Loucy (cell line): Measurements from ENCODE around the gene ENDOD1.

Experiments
- EZH2phosphoT487 ChIP-seq: fragments of 200-600 bp; IDR thresholded peaks from 2 replicates; pipeline ENCODE4 v1.6.1; 2018; ENCODE audit warnings: antibody characterized with exemption, mild to moderate bottlenecking, moderate library complexity, borderline replicate concordance
- TF ChIP-seq, protein P1 (sequence below): fragments of 200-600 bp; sonication (generic); conservative IDR thresholded peaks from 2 replicates; pipeline ENCODE4 v1.5.1; 2014; ENCODE audit warnings: mild to moderate bottlenecking, antibody characterized with exemption, low read length

DNA sequence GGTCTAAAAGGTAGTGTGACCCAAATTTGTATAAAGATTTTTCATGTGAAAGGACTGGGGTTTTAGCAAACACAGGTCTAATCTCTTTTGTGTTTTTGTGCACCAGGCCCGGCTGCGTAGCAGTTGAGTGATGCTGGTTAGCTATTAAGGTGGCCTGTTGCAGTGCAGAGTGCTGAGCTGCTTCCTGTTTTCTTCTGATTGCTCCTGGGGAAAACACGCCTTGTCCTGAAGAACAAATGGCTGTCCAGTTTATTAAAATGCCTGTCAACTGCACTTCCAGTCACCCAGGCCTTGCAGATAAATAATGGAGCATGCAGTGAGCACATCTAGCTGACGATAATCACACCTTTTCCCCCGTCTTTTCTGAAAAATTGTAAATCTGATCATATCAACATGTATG lies 21.1 kb upstream of the ENDOD1 start:
- TF ChIP-seq, protein P1, sequence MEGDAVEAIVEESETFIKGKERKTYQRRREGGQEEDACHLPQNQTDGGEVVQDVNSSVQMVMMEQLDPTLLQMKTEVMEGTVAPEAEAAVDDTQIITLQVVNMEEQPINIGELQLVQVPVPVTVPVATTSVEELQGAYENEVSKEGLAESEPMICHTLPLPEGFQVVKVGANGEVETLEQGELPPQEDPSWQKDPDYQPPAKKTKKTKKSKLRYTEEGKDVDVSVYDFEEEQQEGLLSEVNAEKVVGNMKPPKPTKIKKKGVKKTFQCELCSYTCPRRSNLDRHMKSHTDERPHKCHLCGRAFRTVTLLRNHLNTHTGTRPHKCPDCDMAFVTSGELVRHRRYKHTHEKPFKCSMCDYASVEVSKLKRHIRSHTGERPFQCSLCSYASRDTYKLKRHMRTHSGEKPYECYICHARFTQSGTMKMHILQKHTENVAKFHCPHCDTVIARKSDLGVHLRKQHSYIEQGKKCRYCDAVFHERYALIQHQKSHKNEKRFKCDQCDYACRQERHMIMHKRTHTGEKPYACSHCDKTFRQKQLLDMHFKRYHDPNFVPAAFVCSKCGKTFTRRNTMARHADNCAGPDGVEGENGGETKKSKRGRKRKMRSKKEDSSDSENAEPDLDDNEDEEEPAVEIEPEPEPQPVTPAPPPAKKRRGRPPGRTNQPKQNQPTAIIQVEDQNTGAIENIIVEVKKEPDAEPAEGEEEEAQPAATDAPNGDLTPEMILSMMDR: no peak
- TF ChIP-seq EZH2phosphoT487: no peak
